Activated naive CD4-positive, alpha-beta T cell treated with anti-CD3 and anti-CD28 coated beads, Interleukin-2, amount 50 U/mL, for 72 hours (primary cell): ENCODE data around the gene ACIN1. TPM values are rescaled to one million over a fixed set of nuclear protein-coding genes. Genes with fewer than 3 reads are reported as not detected.

Source experiments
- ATAC-seq, 2 donors: fragments of 150-1000 bp; cut with Tn5 transposase; 2 replicates each; pipeline ENCODE4 v1.10.0; 2021; ENCODE audit warnings: mild to moderate bottlenecking in 2 of 2, moderate library complexity in 2 of 2
- DNase-seq, 2 donors: peaks; one replicate each; pipeline ENCODE4 v3.0.0; 2021 to 2022; ENCODE audit warnings: low spot score in 2 of 2
- H3K27ac Mint-ChIP-seq, 2 donors: one replicate each; pipeline ENCODE4 v1.8.0; 2022; ENCODE audit warnings: mild to moderate bottlenecking in 2 of 2, mixed read lengths in 2 of 2
- H3K36me3 Mint-ChIP-seq, 2 donors: one replicate each; pipeline ENCODE4 v1.8.0; 2022; ENCODE audit warnings: mixed read lengths in 2 of 2
- H3K9me3 Mint-ChIP-seq, 2 donors: one replicate each; pipeline ENCODE4 v1.8.0; 2022; ENCODE audit warnings: mixed read lengths in 2 of 2
- total RNA-seq, 2 donors: library from RNA; stranded (reverse); gene quantifications; one replicate each; pipeline ENCODE4 v1.2.3, GENCODE V29; 2022

The ACIN1 gene
- total RNA-seq: 100 to 1,000 TPM; 187 to 191 TPM

GRCh38 chr14:23094666-23095195 lies at the start of gene ACIN1:
TSS of gene ACIN1 (minus strand) at chr14:23095136. CDS start at chr14:23095112, 24 bp downstream.
- ATAC-seq: peak; percentile 43 to 56
- H3K27ac Mint-ChIP-seq: no peak within 1 kb of the TSS
- H3K9me3 Mint-ChIP-seq: no peaks in the 10 kb centered on the region
- H3K36me3 Mint-ChIP-seq: peaks cover 29 to 38% of the 10 kb centered on the region in 2 donors
- peak in 1 of 2 donors; percentile 99 for DNase-seq

GRCh38 chr14:23143911-23144310 lies 49.0 kb upstream of the ACIN1 start:
- no peaks in the 10 kb centered on the region for H3K9me3 Mint-ChIP-seq
- no peak overlapping the region for H3K27ac Mint-ChIP-seq
- no peak for ATAC-seq

GRCh38 chr14:23142826-23143225 lies 47.9 kb upstream of the ACIN1 start:
- no peak overlapping the region for H3K27ac Mint-ChIP-seq
- H3K9me3 Mint-ChIP-seq: no peaks in the 10 kb centered on the region
- no peak for ATAC-seq
- DNase-seq: no peak
- H3K36me3 Mint-ChIP-seq: no peaks in the 10 kb centered on the region

More at GRCh38 chr14:23143911-23144310, 49.0 kb upstream of the ACIN1 start:
- DNase-seq: no peak
- no peaks in the 10 kb centered on the region for H3K36me3 Mint-ChIP-seq

- no peaks in the 10 kb centered on the region for H3K36me3 Mint-ChIP-seq
- no peaks in the 10 kb centered on the region for H3K9me3 Mint-ChIP-seq
- DNase-seq (no peak), ATAC-seq (no peak)
- H3K27ac Mint-ChIP-seq: peak overlapping the region in 1 of 2 donors; percentile 24
Measured at GRCh38 chr14:23141706-23142444, 46.9 kb upstream of the ACIN1 start.

- Mint-ChIP-seq H3K9me3 (no peaks in the 10 kb centered on the region), H3K27ac (no peak overlapping the region), H3K36me3 (no peaks in the 10 kb centered on the region)
- ATAC-seq: no peak
- DNase-seq: no peak
Measured at GRCh38 chr14:23140371-23140770, 45.4 kb upstream of the ACIN1 start.

GRCh38 chr14:23139874-23140273 lies 44.9 kb upstream of the ACIN1 start:
- no peak for DNase-seq
- Mint-ChIP-seq H3K9me3 (no peaks in the 10 kb centered on the region), H3K27ac (peak overlapping the region in 1 of 2 donors; percentile 50), H3K36me3 (no peaks in the 10 kb centered on the region)
- ATAC-seq: no peak

GRCh38 chr14:23137813-23138535 lies 43.0 kb upstream of the ACIN1 start:
- Mint-ChIP-seq H3K9me3 (no peaks in the 10 kb centered on the region), H3K36me3 (no peaks in the 10 kb centered on the region), H3K27ac (no peak overlapping the region)
- ATAC-seq: no peak
- DNase-seq: no peak

GRCh38 chr14:23137192-23137812 lies 42.4 kb upstream of the ACIN1 start:
- no peaks in the 10 kb centered on the region for H3K36me3 Mint-ChIP-seq
- H3K9me3 Mint-ChIP-seq: no peaks in the 10 kb centered on the region
- DNase-seq: no peak
- H3K27ac Mint-ChIP-seq: no peak overlapping the region
- no peak for ATAC-seq

GRCh38 chr14:23136566-23137133 lies 41.7 kb upstream of the ACIN1 start:
- no peaks in the 10 kb centered on the region for H3K9me3 Mint-ChIP-seq
- H3K36me3 Mint-ChIP-seq: no peaks in the 10 kb centered on the region
- no peak for ATAC-seq

GRCh38 chr14:23132970-23133369 lies 38.0 kb upstream of the ACIN1 start:
- H3K9me3 Mint-ChIP-seq: no peaks in the 10 kb centered on the region
- ATAC-seq (no peak), DNase-seq (no peak)
- no peaks in the 10 kb centered on the region for H3K36me3 Mint-ChIP-seq
- H3K27ac Mint-ChIP-seq: no peak overlapping the region

More at GRCh38 chr14:23136566-23137133, 41.7 kb upstream of the ACIN1 start:
- no peak overlapping the region for H3K27ac Mint-ChIP-seq
- no peak for DNase-seq

- H3K9me3 Mint-ChIP-seq: no peaks in the 10 kb centered on the region
- no peak overlapping the region for H3K27ac Mint-ChIP-seq
- no peaks in the 10 kb centered on the region for H3K36me3 Mint-ChIP-seq
- DNase-seq (no peak), ATAC-seq (no peak)
Measured at GRCh38 chr14:23131482-23131881, 36.5 kb upstream of the ACIN1 start.

GRCh38 chr14:23130871-23131270 lies 35.9 kb upstream of the ACIN1 start:
- no peak for ATAC-seq

GRCh38 chr14:23129759-23130316 lies 34.9 kb upstream of the ACIN1 start:
- Mint-ChIP-seq H3K9me3 (no peaks in the 10 kb centered on the region), H3K27ac (no peak overlapping the region), H3K36me3 (no peaks in the 10 kb centered on the region)
- DNase-seq (no peak), ATAC-seq (no peak)

More at GRCh38 chr14:23130871-23131270, 35.9 kb upstream of the ACIN1 start:
- Mint-ChIP-seq H3K9me3 (no peaks in the 10 kb centered on the region), H3K27ac (no peak overlapping the region), H3K36me3 (no peaks in the 10 kb centered on the region)
- DNase-seq: no peak

- ATAC-seq (no peak), DNase-seq (no peak)
- Mint-ChIP-seq H3K36me3 (no peaks in the 10 kb centered on the region), H3K27ac (no peak overlapping the region), H3K9me3 (no peaks in the 10 kb centered on the region)
Measured at GRCh38 chr14:23128969-23129758, 34.2 kb upstream of the ACIN1 start.

GRCh38 chr14:23127861-23128260 lies 32.9 kb upstream of the ACIN1 start:
- DNase-seq (no peak), ATAC-seq (no peak)
- H3K9me3 Mint-ChIP-seq: no peaks in the 10 kb centered on the region
- H3K36me3 Mint-ChIP-seq: no peaks in the 10 kb centered on the region
- H3K27ac Mint-ChIP-seq: peak overlapping the region in 1 of 2 donors; percentile 90
